A549 treated with AZD2906 at 1 μM for 4 hours (cell line): ENCODE results near the gene MYOC. TPM values are rescaled to one million over a fixed set of nuclear protein-coding genes. Genes with fewer than 3 reads are reported as not detected.

Experiments used
- total RNA-seq: library from RNA; stranded (reverse); fragments of 200-300 nt; extraction: Qiagen RNA extraction; gene quantifications from 5 replicates; pipeline ENCODE4 v1.2.3, GENCODE V29; 2022

The MYOC gene
- total RNA-seq = not detected in 5 replicates

GRCh38 chr1:171652234-171652822 is at the start of gene MYOC:
MYOC (minus strand) TSS chr1:171652688; CDS start chr1:171652611, 77 bp downstream.

GRCh38 chr1:171622152-171622462 is 30.4 kb downstream of the MYOC start, which contains the start of gene MYOCOS:
MYOCOS (plus strand) TSS chr1:171622243; CDS start chr1:171623884, 1,641 bp downstream.

Other genes with a start within 250 kb of the MYOC start
- gene PRRC2C, start 167.2 kb downstream of the MYOC start, total RNA-seq = 54.6 to 77.6 TPM (median 65.4 TPM) in 5 replicates
- not detected in 5 replicates for gene MYOCOS, start 30.4 kb downstream of the MYOC start, total RNA-seq
- gene VAMP4, start 89.4 kb upstream of the MYOC start, total RNA-seq = 3.0 to 4.4 TPM (median 4.3 TPM) in 5 replicates
- 37.8 to 45.5 TPM (median 43.0 TPM) in 5 replicates for gene METTL13, start 129.0 kb upstream of the MYOC start, total RNA-seq
- gene DNM3, start 188.8 kb upstream of the MYOC start, total RNA-seq = 0.33 to 0.64 TPM (median 0.51 TPM) in 5 replicates